Kasumi-1 (cell line): ENCODE results near the gene TMEM168.
A peak's percentile ranks its signal among the peaks of the same experiment; 100 is the strongest.
"Not testable (repeated sequence)": the region's sequence is repeated elsewhere in the genome, so short reads cannot be mapped to it uniquely, and the experiment has no call there.

Source experiments
- DNase-seq, 2 experiments: peaks; one replicate each; lab custom pipeline; 2025; lab: John Stamatoyannopoulos, UW

Gene TMEM168, protein sequence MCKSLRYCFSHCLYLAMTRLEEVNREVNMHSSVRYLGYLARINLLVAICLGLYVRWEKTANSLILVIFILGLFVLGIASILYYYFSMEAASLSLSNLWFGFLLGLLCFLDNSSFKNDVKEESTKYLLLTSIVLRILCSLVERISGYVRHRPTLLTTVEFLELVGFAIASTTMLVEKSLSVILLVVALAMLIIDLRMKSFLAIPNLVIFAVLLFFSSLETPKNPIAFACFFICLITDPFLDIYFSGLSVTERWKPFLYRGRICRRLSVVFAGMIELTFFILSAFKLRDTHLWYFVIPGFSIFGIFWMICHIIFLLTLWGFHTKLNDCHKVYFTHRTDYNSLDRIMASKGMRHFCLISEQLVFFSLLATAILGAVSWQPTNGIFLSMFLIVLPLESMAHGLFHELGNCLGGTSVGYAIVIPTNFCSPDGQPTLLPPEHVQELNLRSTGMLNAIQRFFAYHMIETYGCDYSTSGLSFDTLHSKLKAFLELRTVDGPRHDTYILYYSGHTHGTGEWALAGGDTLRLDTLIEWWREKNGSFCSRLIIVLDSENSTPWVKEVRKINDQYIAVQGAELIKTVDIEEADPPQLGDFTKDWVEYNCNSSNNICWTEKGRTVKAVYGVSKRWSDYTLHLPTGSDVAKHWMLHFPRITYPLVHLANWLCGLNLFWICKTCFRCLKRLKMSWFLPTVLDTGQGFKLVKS

DNA sequence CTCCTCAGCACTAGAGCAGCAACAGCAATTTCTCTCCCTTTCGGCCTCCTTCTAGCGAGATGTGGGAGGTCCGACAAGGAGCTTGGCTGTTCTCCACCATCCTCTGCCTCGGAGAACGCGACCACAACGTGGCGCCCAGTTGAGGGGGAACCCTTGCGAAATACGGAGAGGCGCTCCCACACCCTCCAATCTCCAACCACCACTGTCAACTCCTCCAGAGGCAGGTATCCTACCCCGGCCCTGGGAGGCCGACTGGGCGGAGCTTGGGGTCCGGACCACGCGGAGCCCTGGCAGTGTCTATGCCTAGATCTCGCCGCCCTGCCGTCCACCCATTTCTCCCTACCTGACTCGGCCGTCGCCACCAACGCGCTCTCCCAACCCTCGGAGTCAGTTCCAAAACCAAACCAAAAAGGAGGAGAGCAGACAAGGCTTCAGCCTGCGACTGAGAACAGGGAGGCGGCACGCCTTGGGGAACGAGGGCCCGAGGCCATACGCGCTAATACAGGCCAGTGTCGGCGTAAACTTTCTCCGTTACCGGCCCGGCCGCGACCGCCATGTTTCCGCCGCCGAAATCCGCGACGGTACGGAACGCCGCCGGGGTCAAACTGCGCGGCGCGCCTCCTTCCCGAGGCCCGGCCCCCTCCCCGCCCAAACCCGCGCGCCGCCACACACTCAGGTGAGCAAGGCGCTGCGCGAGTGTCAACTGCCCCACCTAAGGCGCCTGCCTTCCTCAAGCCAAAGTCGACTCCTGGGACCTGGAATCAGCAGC, at the start of gene TMEM168:
Gene TMEM168 (minus strand): TSS at position 577 of the 769 bp plus-strand sequence. CDS start 5,568 bp downstream, outside the sequence.
- peak; percentile 85 to 88 for DNase-seq

DNA sequence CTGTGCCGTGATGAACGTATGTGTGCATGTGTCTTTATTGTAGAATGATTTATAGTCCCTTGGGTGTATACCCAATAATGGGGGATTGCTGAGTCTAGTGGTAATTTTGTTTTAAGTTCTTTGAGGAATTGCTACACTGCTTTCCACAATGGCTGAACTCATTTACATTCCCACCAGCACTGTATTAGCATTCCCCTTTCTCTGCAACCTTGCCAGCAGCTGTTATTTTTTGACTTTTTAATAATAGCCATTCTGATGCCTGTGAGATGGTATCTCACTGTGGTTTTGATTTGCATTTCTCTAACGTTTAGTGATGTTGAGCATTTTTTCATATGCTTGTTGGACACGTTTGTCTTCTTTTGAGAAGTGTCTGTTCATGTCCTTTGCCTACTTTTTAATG, 45.7 kb upstream of the TMEM168 start:
- not testable (repeated sequence) for DNase-seq

DNA sequence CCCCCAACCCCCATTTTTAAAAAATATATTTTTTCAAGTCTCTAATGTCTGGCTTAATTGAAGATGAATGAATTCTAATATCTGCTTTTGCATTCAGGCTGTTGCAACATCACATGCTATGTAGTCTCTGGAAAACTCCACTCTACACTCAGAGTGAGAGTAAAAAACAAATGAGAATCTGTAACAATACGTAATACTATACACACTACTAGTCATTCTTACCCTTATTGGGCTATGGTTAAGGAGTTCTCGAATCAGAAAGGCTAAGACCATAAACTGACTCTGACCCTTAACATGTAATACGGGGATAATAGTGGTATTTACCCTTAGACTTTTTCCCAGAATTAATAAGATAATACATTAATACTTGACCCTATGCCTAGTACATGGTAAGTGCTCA, 42.9 kb upstream of the TMEM168 start:
- no peak for DNase-seq

DNA sequence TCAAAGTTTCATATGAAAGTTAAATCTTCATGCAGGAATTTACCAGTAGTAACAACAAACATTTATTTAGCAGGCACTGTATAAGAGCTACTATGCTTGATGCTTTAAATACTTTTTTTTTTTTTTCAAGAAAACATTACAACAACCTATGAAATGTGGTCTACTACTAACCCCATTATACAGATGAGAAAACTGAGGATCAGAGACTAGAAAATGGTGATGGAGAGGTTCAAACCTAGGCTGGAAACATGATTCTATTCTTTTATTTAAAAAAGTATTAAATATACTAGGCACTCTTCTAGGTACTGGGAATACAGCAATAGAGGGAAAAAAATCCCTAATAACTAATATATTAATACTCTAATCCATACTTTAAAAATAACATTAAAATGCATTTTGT, 40.6 kb upstream of the TMEM168 start:
- no peak for DNase-seq

DNA sequence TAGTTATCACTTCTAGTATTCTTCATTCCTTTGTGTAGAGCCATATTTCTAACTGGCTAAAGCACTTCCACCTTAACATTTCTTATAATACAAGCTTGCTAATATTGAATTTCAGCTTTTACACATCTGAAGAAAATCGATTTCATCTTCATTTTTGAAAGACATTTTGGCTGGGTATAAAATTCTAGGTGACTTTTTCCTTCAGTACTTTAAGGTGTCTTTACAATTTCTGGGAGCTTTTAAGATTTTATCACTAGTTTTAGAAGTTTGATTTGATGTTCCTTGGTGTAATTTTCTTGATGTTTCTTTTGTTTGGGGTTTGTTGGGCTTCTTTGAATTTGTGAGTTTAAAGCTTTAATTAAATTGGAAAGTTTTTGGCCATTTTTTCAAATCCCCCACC, 38.5 kb upstream of the TMEM168 start:
- DNase-seq: no peak

DNA sequence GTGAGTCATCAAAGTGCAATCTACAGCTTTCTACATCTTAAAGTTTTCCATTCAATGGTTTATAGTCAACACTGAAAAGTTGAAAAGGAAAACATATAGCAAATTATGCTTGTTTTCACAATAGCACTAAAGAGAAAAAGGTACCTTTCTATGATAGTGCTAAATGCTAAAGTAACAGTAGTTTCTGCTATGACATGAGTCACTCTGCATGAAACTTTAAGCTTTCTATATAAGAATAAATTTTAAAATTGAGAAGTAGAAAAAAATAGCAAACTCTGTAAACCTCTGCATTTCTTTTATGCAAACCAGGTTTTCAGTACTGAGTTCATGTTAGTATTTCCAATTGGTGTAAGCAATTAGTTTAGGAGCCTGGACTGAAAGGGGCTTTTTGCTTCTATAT, 31.2 kb upstream of the TMEM168 start:
- DNase-seq: no peak

DNA sequence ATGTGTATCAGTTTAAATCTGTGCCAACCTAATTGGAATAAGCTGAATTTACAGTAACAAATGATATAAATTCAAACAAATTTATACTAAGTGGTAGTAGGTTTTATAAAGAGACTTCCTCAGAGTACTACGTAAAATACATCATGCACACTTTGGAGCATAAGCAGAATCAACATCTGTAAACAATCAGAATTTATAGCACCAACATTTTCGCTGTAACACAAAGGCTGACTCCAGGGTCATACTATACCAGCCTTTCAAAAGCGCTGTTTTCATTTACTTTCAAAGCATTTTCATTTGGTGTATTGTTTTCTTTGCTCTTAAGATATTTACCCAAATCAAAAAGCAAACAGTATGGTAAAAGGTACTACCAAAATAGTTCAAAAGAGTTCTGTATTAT, 29.3 kb upstream of the TMEM168 start:
- no peak for DNase-seq

DNA sequence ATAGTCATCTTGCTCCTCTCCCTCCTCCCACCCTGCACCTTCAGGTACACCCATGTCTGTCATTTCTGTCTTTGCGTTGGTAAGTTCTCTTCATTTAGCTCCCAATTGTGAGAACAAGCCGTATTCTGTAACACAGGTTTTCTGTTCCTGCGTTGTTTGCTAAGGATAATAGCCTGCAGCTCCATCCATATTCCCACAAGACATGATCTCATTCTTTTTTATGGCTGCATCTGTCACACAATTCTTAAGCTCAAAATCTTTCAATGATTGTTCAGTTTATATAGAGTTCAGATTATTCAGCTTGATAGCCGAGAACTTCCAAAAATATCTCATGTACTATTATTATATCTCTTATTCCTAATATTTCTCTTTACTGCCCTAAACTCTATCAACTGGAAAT, 16.0 kb upstream of the TMEM168 start:
- DNase-seq: no peak

DNA sequence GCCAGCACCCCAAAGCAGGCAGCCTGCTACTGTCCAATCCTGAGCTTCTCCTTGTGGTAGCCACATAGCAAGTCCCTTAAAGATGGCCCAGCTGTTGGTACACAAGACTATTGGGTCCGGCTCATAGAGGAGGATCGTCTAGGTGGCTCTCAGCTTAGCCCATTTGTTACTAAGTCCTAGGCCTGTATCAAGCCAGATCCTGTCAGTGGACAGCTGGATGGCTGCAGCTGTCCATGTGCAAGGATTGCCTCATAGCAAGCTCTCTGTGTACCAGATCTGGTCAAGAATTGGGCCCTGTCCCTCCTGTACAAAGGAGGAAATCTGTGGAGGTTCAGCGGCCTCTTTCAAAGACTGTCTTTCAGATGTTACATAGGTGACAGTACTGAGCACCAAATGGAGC, 12.2 kb upstream of the TMEM168 start:
- DNase-seq: no peak

DNA sequence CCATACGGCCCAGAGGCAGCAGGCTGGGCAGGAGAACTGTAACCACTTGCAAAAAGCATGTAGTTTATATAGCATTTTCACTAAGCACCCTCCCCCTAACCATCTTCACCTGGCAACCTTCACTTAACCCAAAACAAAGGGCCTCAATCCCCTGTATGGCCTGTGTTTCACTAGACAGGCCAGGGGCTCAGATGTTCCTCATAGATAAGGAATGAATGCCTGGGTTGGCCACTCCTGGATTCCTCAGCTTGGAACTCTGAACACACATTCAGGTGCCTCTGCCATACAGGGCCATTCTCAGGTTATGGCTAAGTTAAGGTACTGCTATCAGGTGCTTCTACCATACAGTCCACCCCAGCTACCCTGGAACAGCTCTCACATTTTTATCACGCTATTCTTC, 10.3 kb upstream of the TMEM168 start:
- no peak for DNase-seq

DNA sequence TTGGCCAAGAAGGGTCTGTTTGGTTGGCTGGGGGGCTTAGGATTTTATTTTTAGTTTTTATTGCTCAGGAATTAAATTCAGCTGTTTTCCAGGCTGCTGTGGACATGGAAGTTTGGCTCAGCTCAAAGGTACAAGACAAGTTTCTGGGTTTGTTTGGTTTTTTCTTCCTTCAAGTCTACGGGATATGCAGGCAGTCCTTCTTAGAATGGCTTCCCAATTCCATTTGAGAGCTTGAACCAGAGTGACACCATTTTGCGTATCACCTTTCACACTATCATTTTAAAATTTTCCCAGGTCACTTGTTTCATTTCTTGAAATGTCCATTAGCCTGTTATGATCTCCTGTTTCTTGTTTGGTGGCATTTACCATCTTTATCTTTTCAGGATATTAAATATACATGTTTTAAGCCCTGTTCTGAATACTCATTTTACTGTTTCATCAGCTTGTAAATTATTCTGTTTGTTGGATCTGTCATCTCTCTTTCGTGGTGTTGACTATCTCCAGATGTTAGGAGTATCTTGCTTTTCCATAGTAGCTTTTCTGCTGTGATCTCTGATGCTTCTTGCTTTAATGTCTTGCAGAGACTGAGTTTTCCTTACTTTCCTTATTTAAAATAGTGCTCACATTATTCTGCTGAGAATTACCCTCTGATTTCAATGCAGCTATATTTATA, 9.4 kb upstream of the TMEM168 start:
- no peak for DNase-seq

DNA sequence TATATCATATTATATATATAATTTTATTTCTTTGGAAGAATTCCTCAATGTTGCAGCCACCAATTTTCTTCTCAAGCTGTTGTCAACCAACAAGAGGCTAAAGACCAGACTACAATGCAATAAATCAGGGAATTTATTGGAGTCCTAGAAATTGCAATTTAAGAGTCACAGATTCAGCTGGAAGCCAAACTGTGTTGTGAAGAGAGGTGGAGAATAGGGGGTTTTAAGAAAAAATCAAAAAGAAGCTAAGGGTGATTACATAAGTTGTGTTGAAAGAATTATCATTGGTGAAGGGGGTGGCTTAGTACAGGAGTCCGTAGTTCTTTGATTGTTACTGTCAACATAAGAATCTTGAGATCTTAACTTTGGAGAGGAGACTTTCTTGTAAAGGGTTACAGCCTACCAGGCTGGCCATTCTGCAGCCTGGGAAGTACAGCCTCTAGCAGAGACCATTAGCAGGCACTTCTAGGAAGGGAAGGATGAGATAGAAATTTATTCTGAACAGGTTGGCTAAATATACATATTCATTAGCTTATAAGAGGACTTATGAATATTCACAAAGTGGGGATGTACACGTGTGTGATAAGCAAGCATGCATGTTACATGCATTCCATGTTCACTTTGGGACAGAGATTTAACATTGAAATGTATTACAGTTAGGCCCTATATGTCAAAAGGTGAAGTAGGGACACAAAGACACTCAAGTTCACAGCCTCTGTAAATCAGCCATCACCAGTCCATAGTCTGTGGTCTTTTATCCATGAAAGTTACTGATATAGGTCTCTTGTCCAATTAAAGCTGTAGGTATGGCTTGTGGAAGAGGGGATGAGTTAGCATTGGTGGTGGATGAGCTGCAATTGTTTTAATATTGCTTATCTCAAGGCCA, 8.3 kb upstream of the TMEM168 start:
- peak in 1 of 2 experiments; percentile 39 for DNase-seq

DNA sequence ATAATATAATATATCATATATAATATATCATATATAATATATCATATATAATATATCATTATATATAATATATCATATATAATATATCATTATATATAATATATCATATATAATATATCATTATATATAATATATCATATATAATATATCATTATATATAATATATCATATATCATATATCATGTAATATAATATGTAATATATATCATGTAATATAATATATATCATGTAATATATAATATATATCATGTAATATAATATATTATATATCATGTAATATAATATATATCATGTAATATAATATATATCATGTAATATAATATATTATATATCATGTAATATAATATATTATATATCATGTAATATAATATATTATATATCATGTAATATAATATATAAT, 6.4 kb upstream of the TMEM168 start:
- DNase-seq: not testable (repeated sequence)

DNA sequence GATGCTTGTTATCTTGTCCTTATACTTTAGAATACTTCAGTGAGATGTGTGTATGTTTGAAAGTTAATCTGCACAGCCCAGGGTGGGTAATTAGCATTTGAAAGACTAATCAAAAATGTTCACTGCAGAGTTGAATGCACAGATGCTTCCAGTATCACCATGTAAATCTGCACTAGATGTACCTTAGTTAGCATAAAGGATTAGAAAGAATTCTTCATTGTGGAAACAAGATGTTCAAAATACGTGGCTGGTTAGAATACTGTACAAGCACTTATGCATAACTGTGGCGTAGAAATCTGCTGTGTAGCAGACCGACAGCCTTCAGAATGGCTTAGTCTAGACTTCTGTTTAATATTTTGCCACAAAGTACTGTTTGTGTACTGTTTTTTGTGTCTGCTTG, 2.2 kb upstream of the TMEM168 start:
- DNase-seq: no peak

DNA sequence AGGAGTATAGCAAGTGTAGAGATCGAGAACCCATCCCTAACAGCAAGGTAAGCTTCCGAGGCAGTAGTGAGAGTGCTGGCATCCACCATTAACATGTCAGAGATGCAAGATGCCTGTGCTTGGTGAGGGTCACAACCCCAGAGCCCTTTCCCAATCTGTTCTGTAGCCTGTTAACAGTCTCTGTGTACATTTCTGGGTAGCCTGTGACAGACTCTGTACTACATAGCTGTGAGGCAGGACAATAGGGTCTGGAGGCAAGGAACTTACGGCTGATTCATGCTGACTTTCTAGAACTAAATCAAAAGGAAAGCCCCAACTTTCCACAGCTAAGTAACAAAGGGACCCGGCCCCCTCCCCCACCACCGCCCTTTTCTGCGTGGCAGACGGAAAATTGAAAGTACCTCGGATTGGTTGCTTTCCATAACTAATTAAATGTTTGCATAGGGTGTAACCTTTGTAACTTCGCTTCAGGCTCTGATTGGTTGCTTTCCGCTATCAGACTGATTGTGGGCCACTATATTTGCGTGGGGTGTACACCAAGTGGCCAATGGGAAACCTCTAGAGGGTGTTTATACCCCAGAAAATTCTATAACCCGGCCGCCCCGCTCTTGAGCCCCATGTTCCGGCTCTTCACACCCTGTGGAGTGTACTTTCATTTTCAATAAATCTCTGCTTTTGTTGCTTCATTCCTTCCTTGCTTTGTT, 1.4 kb upstream of the TMEM168 start:
- no peak for DNase-seq

DNA sequence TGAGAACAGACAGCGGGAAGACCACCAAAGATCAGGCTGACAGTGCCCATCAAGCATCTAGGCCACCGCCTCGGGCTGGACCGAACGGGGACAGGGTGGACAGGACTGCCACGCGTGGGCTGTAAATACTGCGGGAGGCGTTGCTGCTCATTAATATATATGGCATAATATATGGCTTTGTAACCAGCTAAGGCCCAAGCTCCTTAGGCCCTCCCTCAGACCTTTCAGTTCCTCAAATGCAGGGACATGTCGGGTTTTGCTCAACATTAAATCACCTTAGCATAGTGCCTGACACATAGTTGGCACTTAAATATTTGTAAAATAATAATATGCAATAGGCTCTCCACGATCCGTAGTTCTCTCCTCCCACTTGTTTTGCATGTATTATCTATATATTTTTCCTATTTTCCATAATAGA, 402 bp upstream of the TMEM168 start:
- DNase-seq: peak; percentile 52 to 54

DNA sequence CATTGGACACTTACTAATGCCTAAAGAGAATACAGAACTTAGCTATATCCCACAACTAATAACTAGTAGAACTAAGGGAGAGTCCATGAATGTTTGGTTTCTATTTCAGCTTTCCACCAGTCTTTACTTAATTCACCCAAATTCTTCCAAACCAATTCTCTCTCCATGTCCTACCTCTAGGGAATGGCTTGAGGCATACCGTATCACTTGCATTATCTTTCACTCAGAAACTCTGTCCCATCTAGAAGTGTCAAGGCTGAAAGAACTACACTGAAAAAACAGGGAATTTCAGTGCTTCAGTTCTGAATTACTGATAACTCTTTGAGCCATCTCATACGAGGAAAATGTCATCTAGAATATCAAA, 758 bp downstream of the TMEM168 start:
- no peak for DNase-seq

DNA sequence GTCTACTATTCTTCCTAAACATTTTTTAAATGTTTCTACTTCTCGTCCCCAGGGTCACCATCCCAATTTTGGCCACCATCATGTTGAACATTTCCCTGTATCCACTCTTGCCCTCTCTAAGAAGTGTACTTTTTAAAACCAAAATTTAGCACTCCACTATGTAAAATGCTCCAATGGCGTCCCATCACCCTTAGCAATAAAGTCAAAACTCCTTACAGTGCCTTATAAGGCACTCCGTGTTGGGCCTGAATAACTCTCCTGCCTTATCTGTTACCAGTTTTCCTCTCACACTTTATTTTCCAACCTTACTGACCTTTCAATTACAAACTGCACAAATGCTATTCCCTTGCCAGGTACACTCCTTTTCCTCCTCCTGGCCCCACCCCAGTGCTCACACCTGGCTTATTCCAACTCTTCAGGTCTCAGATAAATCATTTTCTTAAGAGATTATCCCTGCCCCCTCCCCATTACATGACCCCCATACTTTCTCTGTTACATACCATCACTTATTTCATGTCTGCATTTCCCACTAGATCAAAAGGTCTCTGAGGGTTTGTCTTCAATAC, 1.3 kb downstream of the TMEM168 start:
- DNase-seq: no peak

DNA sequence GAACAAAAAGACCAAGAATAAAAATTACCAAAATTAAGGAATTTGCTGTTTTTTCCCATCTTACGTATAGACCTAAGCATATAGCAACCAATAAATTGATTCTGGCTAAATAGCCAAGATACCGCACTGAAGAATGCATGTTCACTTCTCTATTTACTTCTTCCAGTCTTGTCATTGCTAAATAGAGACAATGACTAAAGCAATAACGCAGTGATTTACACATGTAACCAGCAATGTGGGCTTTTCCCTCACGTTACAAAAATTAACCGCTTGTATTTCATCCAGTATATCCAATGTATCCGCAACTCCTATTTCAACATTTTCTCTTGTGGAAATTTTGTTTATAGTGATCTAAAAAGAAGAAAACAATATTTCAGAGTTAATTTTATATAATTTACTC, 5.6 kb downstream of the TMEM168 start:
- no peak for DNase-seq

DNA sequence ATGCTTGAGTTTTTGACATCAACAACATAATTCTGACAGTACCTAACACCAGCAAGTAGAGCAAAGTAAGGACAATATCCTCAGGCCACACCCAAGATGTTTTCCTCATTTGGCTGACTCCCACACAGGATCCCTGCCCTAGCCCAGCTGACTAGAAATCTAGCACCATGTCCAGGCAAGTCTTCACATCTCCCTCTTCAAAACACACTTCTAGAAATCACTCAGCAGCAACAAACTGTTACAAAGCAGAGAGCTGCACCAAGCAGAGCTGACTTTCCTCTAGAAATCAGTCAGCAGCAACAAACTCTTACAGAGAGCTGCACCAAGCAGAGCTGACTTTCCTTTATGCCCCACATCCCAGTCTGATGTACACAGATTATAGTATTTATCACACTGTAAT, 7.7 kb downstream of the TMEM168 start:
- DNase-seq: no peak
